Measurements from ENCODE around the gene WIZ. TPM values are rescaled to one million over a fixed set of nuclear protein-coding genes. Genes with fewer than 3 reads are reported as not detected.

Gene WIZ
- total and polyA plus RNA-seq, 4 donors = 14.5 to 42.6 (median 23.3) TPM

- ATAC-seq (ENCODE audit: insufficient read depth, low FRiP score) (no peak), DNase-seq (no peak)
- Histone ChIP-seq H3K4me1 (ENCODE audit: control insufficient read depth in 5 of 5, insufficient read depth in 5 of 5, low read length in 5 of 5) (peaks cover 0 to 18% (median 9%) of the 10 kb centered on the region in 5 donors), H3K9me3 (ENCODE audit: control insufficient read depth in 4 of 4, insufficient read depth in 3 of 4, low read length in 3 of 4) (no peaks in the 10 kb centered on the region), H3K4me3 (no peak overlapping the region), H3K27me3 (ENCODE audit: control insufficient read depth in 3 of 3, insufficient read depth in 3 of 3, low read length in 2 of 3) (no peaks in the 10 kb centered on the region), H3K27ac (ENCODE audit: low read depth in 1 of 2, low read length in 1 of 2) (no peak overlapping the region), H3K9ac (ENCODE audit: insufficient read depth in 1 of 2, low read length in 2 of 2) (no peak overlapping the region), H3K36me3 (ENCODE audit: control insufficient read depth in 4 of 4, insufficient read depth in 4 of 4, low read length in 4 of 4) (peaks cover 11 to 60% (median 35%) of the 10 kb centered on the region in 4 donors)
- TF ChIP-seq CTCF (IDR thresholded peaks at IDR 0.05; ENCODE audit: control extremely low read depth, extremely low read depth) = no peak
- 96 to 98% methylated on average over 30 of the region's 30 CpGs for WGBS, 2 donors
These were observed 76.9 kb downstream of the WIZ start for GRCh38 chr19:15372891-15373301.

GRCh38 chr19:15372470-15372869 is 77.3 kb downstream of the WIZ start:
- no peak overlapping the region for H3K9ac ChIP-seq (ENCODE audit: insufficient read depth in 1 of 2, low read length in 2 of 2)
- DNase-seq (no peak), ATAC-seq (ENCODE audit: insufficient read depth, low FRiP score) (no peak)
- TF ChIP-seq CTCF (IDR thresholded peaks at IDR 0.05; ENCODE audit: control extremely low read depth, extremely low read depth) = no peak
- no peak overlapping the region for H3K27ac ChIP-seq (ENCODE audit: low read depth in 1 of 2, low read length in 1 of 2)
- H3K27me3 ChIP-seq (ENCODE audit: control insufficient read depth in 3 of 3, insufficient read depth in 3 of 3, low read length in 2 of 3) = no peaks in the 10 kb centered on the region
- no peaks in the 10 kb centered on the region for H3K9me3 ChIP-seq (ENCODE audit: control insufficient read depth in 4 of 4, insufficient read depth in 3 of 4, low read length in 3 of 4)
- H3K4me1 ChIP-seq (ENCODE audit: control insufficient read depth in 5 of 5, insufficient read depth in 5 of 5, low read length in 5 of 5) = peaks cover 0 to 15% (median 9%) of the 10 kb centered on the region in 5 donors
- 93 to 94% methylated on average over 14 of the region's 14 CpGs for WGBS, 2 donors
- H3K4me3 ChIP-seq = no peak overlapping the region
- peaks cover 11 to 65% (median 39%) of the 10 kb centered on the region in 4 donors for H3K36me3 ChIP-seq (ENCODE audit: control insufficient read depth in 4 of 4, insufficient read depth in 4 of 4, low read length in 4 of 4)

GRCh38 chr19:15371786-15372380 is 77.9 kb downstream of the WIZ start:
- DNase-seq = no peak
- whole genome bisulfite sequencing, 2 donors = 92 to 95% methylated on average over 17 of the region's 17 CpGs
- TF ChIP-seq CTCF (IDR thresholded peaks at IDR 0.05; ENCODE audit: control extremely low read depth, extremely low read depth) = no peak
- H3K27me3 ChIP-seq (ENCODE audit: control insufficient read depth in 3 of 3, insufficient read depth in 3 of 3, low read length in 2 of 3) = no peaks in the 10 kb centered on the region
- H3K36me3 ChIP-seq (ENCODE audit: control insufficient read depth in 4 of 4, insufficient read depth in 4 of 4, low read length in 4 of 4) = peaks cover 11 to 67% (median 41%) of the 10 kb centered on the region in 4 donors
- no peak overlapping the region for H3K27ac ChIP-seq (ENCODE audit: low read depth in 1 of 2, low read length in 1 of 2)
- no peak overlapping the region for H3K9ac ChIP-seq (ENCODE audit: insufficient read depth in 1 of 2, low read length in 2 of 2)
- no peaks in the 10 kb centered on the region for H3K9me3 ChIP-seq (ENCODE audit: control insufficient read depth in 4 of 4, insufficient read depth in 3 of 4, low read length in 3 of 4)
- peaks cover 0 to 15% (median 3%) of the 10 kb centered on the region in 5 donors for H3K4me1 ChIP-seq (ENCODE audit: control insufficient read depth in 5 of 5, insufficient read depth in 5 of 5, low read length in 5 of 5)
- no peak for ATAC-seq (ENCODE audit: insufficient read depth, low FRiP score)
- H3K4me3 ChIP-seq = no peak overlapping the region

GRCh38 chr19:15371119-15371518 is 78.6 kb downstream of the WIZ start:
- Histone ChIP-seq H3K27me3 (ENCODE audit: control insufficient read depth in 3 of 3, insufficient read depth in 3 of 3, low read length in 2 of 3) (no peaks in the 10 kb centered on the region), H3K9ac (ENCODE audit: insufficient read depth in 1 of 2, low read length in 2 of 2) (no peak overlapping the region), H3K4me1 (ENCODE audit: control insufficient read depth in 5 of 5, insufficient read depth in 5 of 5, low read length in 5 of 5) (peaks cover 0 to 15% (median 0%) of the 10 kb centered on the region in 5 donors), H3K36me3 (ENCODE audit: control insufficient read depth in 4 of 4, insufficient read depth in 4 of 4, low read length in 4 of 4) (peaks cover 11 to 70% (median 41%) of the 10 kb centered on the region in 4 donors), H3K9me3 (ENCODE audit: control insufficient read depth in 4 of 4, insufficient read depth in 3 of 4, low read length in 3 of 4) (no peaks in the 10 kb centered on the region), H3K4me3 (no peak overlapping the region), H3K27ac (ENCODE audit: low read depth in 1 of 2, low read length in 1 of 2) (no peak overlapping the region)
- DNase-seq = no peak
- WGBS, 2 donors = 96% methylated on average over 7 of the region's 7 CpGs
- no peak for TF ChIP-seq CTCF (IDR thresholded peaks at IDR 0.05; ENCODE audit: control extremely low read depth, extremely low read depth)
- ATAC-seq (ENCODE audit: insufficient read depth, low FRiP score) = no peak
